Stimulated activated effector memory CD8-positive, alpha-beta T cell treated with anti-CD3 and anti-CD28 coated beads, Interleukin-12 subunit alpha, Interleukin-12 subunit beta, amount 100 ng/mL, for 72 hours (primary cell): Measurements from ENCODE around the gene TET1.
A peak's percentile ranks its signal among the peaks of the same experiment; 100 is the strongest.
"Not testable (repeated sequence)": the region's sequence is repeated elsewhere in the genome, so short reads cannot be mapped to it uniquely, and the experiment has no call there.

Experiments
- ATAC-seq: fragments of 150-1000 bp; cut with Tn5 transposase; 2 replicates; pipeline ENCODE4 v1.10.0; 2021
- DNase-seq, 2 donors: peaks; one replicate each; pipeline ENCODE4 v3.0.0; 2021 to 2022; ENCODE audit warnings: low spot score in 2 of 2
- H3K27ac Mint-ChIP-seq: one replicate; pipeline ENCODE4 v1.8.0; 2022; ENCODE audit warnings: mild to moderate bottlenecking, mixed read lengths
- H3K36me3 Mint-ChIP-seq: one replicate; pipeline ENCODE4 v1.8.0; 2022; ENCODE audit warnings: mild to moderate bottlenecking, mixed read lengths
- H3K4me1 Mint-ChIP-seq: one replicate; pipeline ENCODE4 v1.8.0; 2022; ENCODE audit warnings: mixed read lengths
- H3K4me3 Mint-ChIP-seq: one replicate; pipeline ENCODE4 v1.8.0; 2022; ENCODE audit warnings: mild to moderate bottlenecking, mixed read lengths
- H3K9me3 Mint-ChIP-seq: one replicate; pipeline ENCODE4 v1.8.0; 2022; ENCODE audit warnings: mixed read lengths

Gene TET1

GRCh38 chr10:68560186-68560942 lies at the start of gene TET1:
Gene TET1 (plus strand): TSS chr10:68560337. CDS start chr10:68572339, 12,002 bp downstream.
- peaks cover 26% of the 10 kb centered on the region for H3K4me1 Mint-ChIP-seq
- no peaks in the 10 kb centered on the region for H3K36me3 Mint-ChIP-seq
- DNase-seq (peak; percentile 11 to 64), ATAC-seq (peak; percentile 64)
- H3K27ac Mint-ChIP-seq, result no peak within 1 kb of the TSS
- peak within 1 kb of the TSS; percentile 75 for H3K4me3 Mint-ChIP-seq
- H3K9me3 Mint-ChIP-seq, result no peaks in the 10 kb centered on the region

DNA sequence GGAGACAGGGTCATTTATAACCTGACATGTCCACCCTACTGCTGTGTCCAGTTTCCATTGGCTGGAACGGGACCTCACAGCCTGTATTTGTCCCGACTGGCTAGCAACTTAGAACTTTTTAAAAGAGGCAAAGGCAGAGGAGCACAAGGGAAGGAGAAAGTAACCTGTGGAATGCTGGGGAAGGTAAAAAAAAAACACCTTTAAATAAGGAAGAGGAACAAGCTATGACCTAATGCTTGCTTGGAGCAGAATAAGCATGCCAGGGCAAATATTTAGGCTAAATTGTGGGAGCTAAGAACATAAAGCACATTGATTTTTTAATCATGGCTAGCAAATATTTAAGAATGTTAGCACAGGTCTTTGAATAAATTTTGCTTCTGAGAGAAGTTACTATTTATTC lies 43.9 kb upstream of the TET1 start:
- H3K4me1 Mint-ChIP-seq, DNase-seq, H3K4me3 Mint-ChIP-seq, ATAC-seq, H3K27ac Mint-ChIP-seq, H3K9me3 Mint-ChIP-seq: not testable (repeated sequence)
- peaks cover 56% of the 10 kb centered on the region for H3K36me3 Mint-ChIP-seq

- H3K36me3 Mint-ChIP-seq, result peaks cover 57% of the 10 kb centered on the region
- DNase-seq, result no peak
- no peaks in the 10 kb centered on the region for H3K4me1 Mint-ChIP-seq
- no peak overlapping the region for H3K27ac Mint-ChIP-seq
- no peaks in the 10 kb centered on the region for H3K9me3 Mint-ChIP-seq
- ATAC-seq, result no peak
- H3K4me3 Mint-ChIP-seq, result no peak overlapping the region
These were observed 43.4 kb upstream of the TET1 start for GRCh38 chr10:68516766-68517165.

GRCh38 chr10:68517188-68517587 lies 42.9 kb upstream of the TET1 start:
- no peak for DNase-seq
- H3K9me3 Mint-ChIP-seq, result no peaks in the 10 kb centered on the region
- peaks cover 57% of the 10 kb centered on the region for H3K36me3 Mint-ChIP-seq
- H3K4me1 Mint-ChIP-seq, result no peaks in the 10 kb centered on the region
- H3K27ac Mint-ChIP-seq, result no peak overlapping the region
- ATAC-seq, result no peak
- no peak overlapping the region for H3K4me3 Mint-ChIP-seq

GRCh38 chr10:68518609-68519008 lies 41.5 kb upstream of the TET1 start:
- not testable (repeated sequence) for ATAC-seq, H3K9me3 Mint-ChIP-seq, DNase-seq, H3K4me3 Mint-ChIP-seq, H3K27ac Mint-ChIP-seq, H3K4me1 Mint-ChIP-seq
- H3K36me3 Mint-ChIP-seq, result peaks cover 53% of the 10 kb centered on the region

DNA sequence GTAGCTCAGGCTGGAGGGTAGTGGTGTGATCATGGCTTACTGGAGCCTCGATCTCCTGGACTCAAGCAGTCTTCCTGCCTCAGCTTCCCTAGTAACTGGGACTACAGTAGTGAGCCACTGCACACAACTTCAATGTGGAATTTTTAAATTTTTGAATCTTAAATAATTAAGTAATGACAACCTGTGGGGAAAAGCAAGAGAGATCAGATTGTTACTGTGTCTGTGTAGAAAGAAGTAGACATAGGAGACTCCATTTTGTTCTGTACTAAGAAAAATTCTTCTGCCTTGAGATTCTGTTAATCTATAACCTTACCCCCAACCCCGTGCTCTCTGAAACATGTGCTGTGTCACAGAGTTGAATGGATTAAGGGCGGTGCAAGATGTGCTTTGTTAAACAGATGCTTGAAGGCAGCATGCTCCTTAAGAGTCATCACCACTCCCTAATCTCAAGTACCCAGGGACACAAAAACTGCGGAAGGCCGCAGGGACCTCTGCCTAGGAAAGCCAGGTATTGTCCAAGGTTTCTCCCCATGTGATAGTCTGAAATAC lies 34.6 kb upstream of the TET1 start:
- peaks cover 27% of the 10 kb centered on the region for H3K36me3 Mint-ChIP-seq
- H3K27ac Mint-ChIP-seq, H3K9me3 Mint-ChIP-seq, H3K4me3 Mint-ChIP-seq, H3K4me1 Mint-ChIP-seq, DNase-seq, ATAC-seq: not testable (repeated sequence)

DNA sequence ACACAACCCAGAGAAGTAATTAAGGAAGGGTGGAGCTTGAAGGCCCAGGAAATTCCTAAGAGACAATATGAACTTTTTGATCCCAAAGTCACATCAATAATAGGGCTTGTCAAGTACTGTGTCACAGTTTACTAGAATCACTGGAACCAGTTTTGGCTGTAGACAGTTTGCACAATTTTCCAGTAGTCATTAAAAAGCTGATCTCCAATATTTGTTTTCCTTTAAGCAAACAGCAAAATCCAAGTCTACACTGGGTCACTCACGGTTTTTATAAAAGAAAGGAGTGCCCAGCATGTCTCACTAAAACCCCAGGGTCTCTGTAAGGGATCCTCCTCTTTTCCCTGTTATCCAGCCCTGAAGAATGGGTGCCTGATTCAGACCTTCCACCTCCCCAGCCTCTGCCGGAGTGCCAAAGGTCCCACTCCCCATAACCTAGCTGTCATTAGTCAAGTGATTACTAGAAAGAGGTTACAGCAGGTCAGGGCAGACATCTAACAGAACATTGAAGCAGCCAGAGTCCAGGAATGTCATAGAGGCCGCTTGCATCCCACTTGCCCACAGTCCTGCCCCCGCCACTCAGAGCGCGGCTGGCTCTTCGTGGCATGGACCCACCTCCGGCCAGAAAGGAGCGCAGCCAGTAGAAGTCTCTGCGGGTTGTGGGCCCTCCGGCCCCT lies 33.4 kb upstream of the TET1 start:
- no peaks in the 10 kb centered on the region for H3K4me1 Mint-ChIP-seq
- no peak for ATAC-seq

DNA sequence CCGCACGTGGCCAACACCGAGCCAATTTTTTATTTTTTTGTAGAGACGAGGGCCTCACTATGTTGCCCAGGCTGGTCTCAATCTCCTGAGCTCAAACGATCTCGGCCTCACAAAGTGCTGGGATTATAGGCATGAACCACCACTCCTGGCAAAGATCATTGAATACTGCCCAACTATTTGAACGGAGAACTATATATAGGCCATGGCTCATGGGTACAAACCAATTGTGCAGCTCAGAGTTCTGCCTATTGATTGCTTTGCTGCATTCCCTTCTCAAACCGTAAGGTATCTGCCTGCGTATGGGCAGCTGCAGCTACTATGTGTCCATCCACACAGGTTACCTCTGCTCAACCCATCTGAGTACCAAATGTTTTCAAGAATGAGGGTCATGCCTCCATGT lies 23.2 kb upstream of the TET1 start:
- H3K9me3 Mint-ChIP-seq, result no peaks in the 10 kb centered on the region
- no peaks in the 10 kb centered on the region for H3K36me3 Mint-ChIP-seq
- no peak overlapping the region for H3K4me3 Mint-ChIP-seq
- H3K27ac Mint-ChIP-seq, result no peak overlapping the region
- ATAC-seq (no peak), DNase-seq (no peak)
- H3K4me1 Mint-ChIP-seq, result no peaks in the 10 kb centered on the region

More for the DNA sequence above, 33.4 kb upstream of the TET1 start:
- no peaks in the 10 kb centered on the region for H3K9me3 Mint-ChIP-seq
- peak overlapping the region; percentile 89 for H3K27ac Mint-ChIP-seq
- peaks cover 18% of the 10 kb centered on the region for H3K36me3 Mint-ChIP-seq
- DNase-seq, result no peak
- peak overlapping the region; percentile 79 for H3K4me3 Mint-ChIP-seq

GRCh38 chr10:68537796-68538195 lies 22.3 kb upstream of the TET1 start:
- Mint-ChIP-seq H3K36me3 (no peaks in the 10 kb centered on the region), H3K4me1 (no peaks in the 10 kb centered on the region), H3K9me3 (no peaks in the 10 kb centered on the region), H3K4me3 (no peak overlapping the region), H3K27ac (no peak overlapping the region)
- DNase-seq (no peak), ATAC-seq (no peak)

DNA sequence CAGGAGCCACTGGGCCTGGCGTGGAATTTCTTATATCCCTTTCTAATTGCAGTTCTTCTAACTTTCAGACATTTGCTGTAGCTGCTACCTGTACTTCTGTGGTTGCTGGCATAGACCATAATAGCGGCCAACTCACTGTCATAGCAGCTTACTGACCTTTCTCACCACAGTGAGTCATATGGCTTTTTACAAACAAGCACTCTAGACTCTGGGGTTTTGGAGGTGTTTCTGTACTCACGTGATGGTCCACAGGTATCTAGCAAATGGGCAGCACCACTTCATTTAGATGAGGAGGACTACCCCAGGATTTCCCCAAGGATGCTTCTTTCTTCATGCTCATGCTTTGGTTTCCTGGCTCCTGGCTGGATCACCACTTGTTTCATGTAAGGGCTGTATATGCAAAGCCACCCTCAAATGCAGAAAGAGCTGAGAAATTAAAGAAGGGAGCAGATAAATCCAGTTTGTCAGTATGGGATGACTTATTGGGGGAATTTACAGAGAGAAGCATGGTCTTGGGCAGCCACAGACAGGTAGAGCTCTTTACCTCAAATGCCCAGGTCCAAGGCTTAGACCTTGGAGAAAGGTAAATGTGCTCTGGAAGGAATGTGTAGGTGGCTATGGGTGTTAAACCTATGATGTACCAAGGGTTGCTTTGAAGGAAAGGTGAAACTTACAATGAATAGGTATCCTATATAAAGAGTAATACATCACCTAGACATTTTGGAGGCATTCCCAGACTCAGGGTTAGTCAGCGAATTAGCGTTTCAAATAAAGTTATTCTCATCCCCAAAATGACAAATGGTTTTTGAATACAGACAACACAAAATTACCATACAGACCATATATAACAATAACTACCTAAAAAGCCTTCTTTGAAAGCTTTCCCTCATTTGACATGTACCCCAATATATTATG lies 16.9 kb upstream of the TET1 start:
- no peak overlapping the region for H3K27ac Mint-ChIP-seq
- ATAC-seq (peak; percentile 74), DNase-seq (no peak)
- H3K36me3 Mint-ChIP-seq, result no peaks in the 10 kb centered on the region
- no peaks in the 10 kb centered on the region for H3K9me3 Mint-ChIP-seq
- no peaks in the 10 kb centered on the region for H3K4me1 Mint-ChIP-seq
- H3K4me3 Mint-ChIP-seq, result no peak overlapping the region

GRCh38 chr10:68550747-68551411 lies 9.3 kb upstream of the TET1 start:
- DNase-seq (peak; percentile 12 to 60), ATAC-seq (peak; percentile 81)
- Mint-ChIP-seq H3K9me3 (no peaks in the 10 kb centered on the region), H3K27ac (no peak overlapping the region), H3K36me3 (no peaks in the 10 kb centered on the region), H3K4me1 (peaks cover 6% of the 10 kb centered on the region), H3K4me3 (no peak overlapping the region)

DNA sequence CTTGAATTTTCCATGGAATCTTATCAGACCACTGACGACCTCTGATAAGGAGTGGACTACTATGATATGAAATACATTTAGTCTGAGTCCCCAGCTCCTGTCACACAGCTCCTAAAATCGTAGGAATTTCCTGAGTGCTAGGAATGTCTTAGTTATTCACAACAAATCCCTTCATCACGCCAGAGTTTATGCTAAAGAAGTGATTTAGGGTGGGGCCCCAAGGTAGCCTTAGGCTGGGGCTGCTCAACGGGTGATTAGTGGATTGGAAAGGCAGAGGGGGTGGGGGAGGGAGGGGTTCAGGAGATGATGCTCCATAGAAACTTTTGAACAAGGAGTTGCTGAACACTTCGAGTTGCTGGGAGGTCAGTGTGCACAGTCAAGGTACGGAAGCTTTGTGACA lies 7.0 kb upstream of the TET1 start:
- no peak for ATAC-seq
- Mint-ChIP-seq H3K27ac (no peak overlapping the region), H3K36me3 (no peaks in the 10 kb centered on the region), H3K9me3 (no peaks in the 10 kb centered on the region), H3K4me1 (peaks cover 6% of the 10 kb centered on the region), H3K4me3 (no peak overlapping the region)
- no peak for DNase-seq

GRCh38 chr10:68553599-68553998 lies 6.5 kb upstream of the TET1 start:
- ATAC-seq, result no peak
- H3K4me1 Mint-ChIP-seq, result peaks cover 6% of the 10 kb centered on the region
- no peak overlapping the region for H3K27ac Mint-ChIP-seq

GRCh38 chr10:68558478-68558877 lies 1.7 kb upstream of the TET1 start:
- no peaks in the 10 kb centered on the region for H3K36me3 Mint-ChIP-seq

More at GRCh38 chr10:68553599-68553998, 6.5 kb upstream of the TET1 start:
- Mint-ChIP-seq H3K4me3 (no peak overlapping the region), H3K9me3 (no peaks in the 10 kb centered on the region), H3K36me3 (no peaks in the 10 kb centered on the region)
- DNase-seq, result no peak

More at GRCh38 chr10:68558478-68558877, 1.7 kb upstream of the TET1 start:
- H3K4me1 Mint-ChIP-seq, result peaks cover 26% of the 10 kb centered on the region
- H3K9me3 Mint-ChIP-seq, result no peaks in the 10 kb centered on the region
- DNase-seq, result no peak
- H3K27ac Mint-ChIP-seq, result no peak overlapping the region
- no peak for ATAC-seq
- no peak overlapping the region for H3K4me3 Mint-ChIP-seq
